Adrenal gland (tissue), 12 donors: ENCODE data around the gene ITPRIPL1. TPM values are rescaled to one million over a fixed set of nuclear protein-coding genes. Genes with fewer than 3 reads are reported as not detected.
A peak's percentile ranks its signal among the peaks of the same experiment; 100 is the strongest.

ENCODE experiments used
- DNase-seq, 7 donors: peaks; one replicate each; pipeline ENCODE4 v3.0.0-alpha.2; 2019 to 2020
- H3K27ac ChIP-seq, 5 donors: fragments of 200-600 bp; sonication (generic) in 4 of 5; 1 replicate in 3 of 5; 2 replicates in 2 of 5; pipeline versions ENCODE4 v1.5.1 to v1.8.0; 2016 to 2020; ENCODE audit warnings: mild to moderate bottlenecking in 1 of 5
- H3K27me3 ChIP-seq: fragments of 200-600 bp; 2 replicates; pipeline ENCODE4 v1.8.0; 2021
- H3K36me3 ChIP-seq, 2 donors: fragments of 200-600 bp; replicated peaks in 1 of 2; 1 replicate in 1 of 2; 2 replicates in 1 of 2; pipeline versions ENCODE4 v1.5.1 to v1.8.0; 2018 to 2022
- H3K4me1 ChIP-seq, 2 donors: fragments of 200-600 bp; replicated peaks in 1 of 2; 1 replicate in 1 of 2; 2 replicates in 1 of 2; pipeline versions ENCODE4 v1.5.1 to v1.8.0; 2018 to 2021
- H3K4me3 ChIP-seq, 4 donors: fragments of 200-600 bp; sonication (generic) in 3 of 4; one replicate each; pipeline ENCODE4 v1.5.1; 2016 to 2018
- H3K9me3 ChIP-seq, 3 donors: fragments of 200-600 bp; sonication (generic) in 1 of 3; replicated peaks in 1 of 3; 1 replicate in 2 of 3; 2 replicates in 1 of 3; pipeline versions ENCODE4 v1.5.1 to v1.8.0; 2016 to 2021
- POLR2A ChIP-seq, 2 donors: fragments of 450-650 bp; IDR thresholded peaks; one replicate each; pipeline ENCODE4 v1.6.1; 2017; ENCODE audit warnings: antibody characterized with exemption in 2 of 2, mild to moderate bottlenecking in 2 of 2, moderate library complexity in 1 of 2
- WGBS, 4 donors: extraction: QIAGEN DNeasy Blood & Tissue Kit in 2 of 4; methylation state at CpG; one replicate each; pipeline versions ENCODE4 v1.1.5 to v1.1.7; 2013 to 2017; 5-methylcytosine and 5-hydroxymethylcytosine counted together
- intact Hi-C, 2 donors: fragments of 100-400 bp; cut with DNase I; formaldehyde crosslinking; loops; one replicate each; pipeline versions ENCODE4 v1.14.1 to v1.15.0; 2022 to 2023
- polyA plus RNA-seq, 3 donors: library from polyadenylated mRNA; stranded (reverse); fragments of 200-250 nt in 2 of 3; fragments of 350-450 nt in 1 of 3; fragmentation: Illumina TruSeq in 1 of 3; extraction: RNeasy Lipid Tissue Mini Kit (QIAGEN cat#74804) in 1 of 3; gene quantifications; one replicate each; pipeline ENCODE4 v1.2.3, GENCODE V29; 2013 to 2014
- total RNA-seq, 9 donors: library from RNA; depleted of rRNA in 4 of 9; stranded (reverse); fragments of >200 nt in 4 of 9; fragments of 120-200 nt in 1 of 9; fragmentation: NEBNext Ultra II Directional in 1 of 9; extraction: Animal tissue kit (Norgen Biotek cat#: 25700) in 1 of 9; gene quantifications; one replicate each; pipeline versions ENCODE4 v1.1.0 to v1.2.4, GENCODE V29; 2013 to 2023
- TF ChIP-seq, protein P1 (sequence below), 6 experiments: fragments of 450-650 bp in 4 of 6; fragments of 200-600 bp in 2 of 6; sonication (generic) in 1 of 6; IDR thresholded peaks; 1 replicate in 5 of 6; 2 replicates in 1 of 6; pipeline versions ENCODE4 v1.5.1 to v1.8.0; 2016 to 2021; ENCODE audit warnings: antibody characterized with exemption in 6 of 6, mild to moderate bottlenecking in 2 of 6, moderate library complexity in 1 of 6
- donor health status: healthy with polysubstance abuse.
- donor health status: Bipolar disorder and iron deficiency.
- donor health status: DM: yes; HTN: yes; CAD: no.
- donor health status: DM: no; HTN: no; CAD: no.
- donor health status: DM: no; HTN: no; CAD: no.
- donor health status: DM: yes; HTN: yes; CAD: no.

ITPRIPL1 gene
- total and polyA plus RNA-seq, 12 donors: 0.32 to 3.8 (median 0.81) TPM; not detected in 1

DNA sequence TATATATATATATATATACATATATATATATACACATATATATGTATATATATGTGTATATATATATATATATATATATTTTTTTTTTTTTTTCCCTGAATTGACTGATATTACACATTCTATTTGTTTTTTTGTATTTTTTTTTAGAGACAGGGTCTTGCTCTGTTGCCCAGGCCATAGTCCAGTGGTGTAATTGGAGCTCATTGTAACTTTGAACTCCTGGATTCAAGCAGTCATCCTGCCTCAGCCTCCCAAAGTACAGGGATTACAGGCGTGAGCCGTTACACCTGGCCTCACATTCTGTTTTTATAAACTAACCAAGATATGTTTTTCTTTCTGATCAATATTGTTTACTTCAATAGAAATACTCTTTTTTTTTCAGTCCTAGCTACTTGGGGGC, 36.6 kb downstream of the ITPRIPL1 start:
- TF ChIP-seq, protein P1, sequence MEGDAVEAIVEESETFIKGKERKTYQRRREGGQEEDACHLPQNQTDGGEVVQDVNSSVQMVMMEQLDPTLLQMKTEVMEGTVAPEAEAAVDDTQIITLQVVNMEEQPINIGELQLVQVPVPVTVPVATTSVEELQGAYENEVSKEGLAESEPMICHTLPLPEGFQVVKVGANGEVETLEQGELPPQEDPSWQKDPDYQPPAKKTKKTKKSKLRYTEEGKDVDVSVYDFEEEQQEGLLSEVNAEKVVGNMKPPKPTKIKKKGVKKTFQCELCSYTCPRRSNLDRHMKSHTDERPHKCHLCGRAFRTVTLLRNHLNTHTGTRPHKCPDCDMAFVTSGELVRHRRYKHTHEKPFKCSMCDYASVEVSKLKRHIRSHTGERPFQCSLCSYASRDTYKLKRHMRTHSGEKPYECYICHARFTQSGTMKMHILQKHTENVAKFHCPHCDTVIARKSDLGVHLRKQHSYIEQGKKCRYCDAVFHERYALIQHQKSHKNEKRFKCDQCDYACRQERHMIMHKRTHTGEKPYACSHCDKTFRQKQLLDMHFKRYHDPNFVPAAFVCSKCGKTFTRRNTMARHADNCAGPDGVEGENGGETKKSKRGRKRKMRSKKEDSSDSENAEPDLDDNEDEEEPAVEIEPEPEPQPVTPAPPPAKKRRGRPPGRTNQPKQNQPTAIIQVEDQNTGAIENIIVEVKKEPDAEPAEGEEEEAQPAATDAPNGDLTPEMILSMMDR (IDR thresholded peaks at IDR 0.05): no peak
- TF ChIP-seq POLR2A (IDR thresholded peaks at IDR 0.05): no peak
- no peaks in the 10 kb centered on the region for H3K36me3 ChIP-seq
- no peaks in the 10 kb centered on the region for H3K9me3 ChIP-seq
- no peaks in the 10 kb centered on the region for H3K27me3 ChIP-seq
- no peak overlapping the region for H3K4me3 ChIP-seq
- no peaks in the 10 kb centered on the region for H3K4me1 ChIP-seq
- intact Hi-C loops: no loop called here
- no peak for DNase-seq
- H3K27ac ChIP-seq: no peak overlapping the region
- 95 to 100% (median 97%) methylated on average over 2 of the region's 2 CpGs for WGBS, 4 donors

DNA sequence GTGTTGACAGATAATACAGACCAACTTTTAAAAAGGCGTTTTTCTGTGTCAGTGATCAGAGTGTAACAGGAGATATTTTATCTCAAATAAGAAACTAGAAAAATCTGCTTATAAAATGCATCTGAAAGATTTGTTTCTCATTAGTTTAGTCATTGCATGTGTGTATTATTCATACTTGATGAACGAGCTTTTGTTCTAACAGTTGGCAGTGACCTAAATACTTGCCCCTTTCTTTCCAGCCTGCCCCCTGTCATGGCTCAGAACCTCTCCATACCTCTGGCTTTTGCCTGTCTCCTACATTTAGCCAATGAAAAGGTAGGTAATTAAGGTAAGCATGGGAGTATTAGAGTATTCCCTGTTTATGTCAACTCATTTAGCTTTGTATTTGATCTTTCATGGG, 44.1 kb downstream of the ITPRIPL1 start:
- intact Hi-C loops: no loop called here
- 67 to 74% (median 71%) methylated on average over 2 of the region's 2 CpGs for WGBS, 4 donors

DNA sequence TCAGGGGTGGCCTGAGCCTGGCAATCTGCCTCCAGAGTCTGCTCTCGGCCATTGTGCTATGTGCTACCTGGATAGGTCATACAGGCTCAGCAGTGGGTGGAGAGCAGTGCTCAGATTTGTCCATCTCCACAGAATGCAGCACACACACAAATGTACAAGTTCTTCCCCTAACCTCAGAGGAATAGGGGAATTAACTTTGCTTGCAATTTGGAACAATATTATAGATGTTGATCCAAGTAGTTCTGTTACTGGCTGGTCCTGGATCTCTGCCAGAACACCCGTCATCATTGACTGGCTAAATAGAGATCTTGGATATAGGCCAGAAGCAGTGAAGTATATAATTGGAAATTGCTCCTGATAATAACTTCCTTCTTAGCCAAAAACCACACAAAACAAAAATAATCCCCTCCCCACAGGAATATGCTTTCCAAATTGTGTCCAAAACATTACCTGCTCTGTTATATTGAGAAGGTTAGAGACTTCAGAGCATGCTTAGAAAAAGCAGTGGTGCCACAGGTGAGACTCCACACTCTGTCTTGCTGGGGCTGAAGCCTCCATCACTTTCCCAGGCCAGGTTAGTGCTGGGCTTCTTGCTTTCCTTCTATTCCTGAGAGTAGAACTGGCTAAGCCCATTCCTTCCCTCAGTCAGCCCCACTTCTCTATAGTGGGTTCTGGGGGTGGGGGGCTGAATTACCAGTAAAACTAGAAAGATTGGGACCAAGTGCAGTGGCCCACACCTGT, 49.3 kb downstream of the ITPRIPL1 start:
- DNase-seq: peak in 6 of 7 donors; percentile 39 to 66 (median 57)
- Histone ChIP-seq H3K27me3 (no peaks in the 10 kb centered on the region), H3K27ac (no peak overlapping the region), H3K36me3 (no peaks in the 10 kb centered on the region), H3K4me1 (peaks cover 0 to 13% of the 10 kb centered on the region in 2 donors), H3K9me3 (no peaks in the 10 kb centered on the region), H3K4me3 (no peak overlapping the region)
- 0 to 34% (median 28%) methylated on average over 1 to 2 of the region's 2 CpGs for WGBS, 4 donors
- TF ChIP-seq, protein P1 (IDR thresholded peaks at IDR 0.05): no peak
- no peak for TF ChIP-seq POLR2A (IDR thresholded peaks at IDR 0.05)
- intact Hi-C loops: no loop called here

More for the DNA sequence above, 44.1 kb downstream of the ITPRIPL1 start:
- no peak overlapping the region for H3K4me3 ChIP-seq
- no peak for DNase-seq
- H3K36me3 ChIP-seq: no peaks in the 10 kb centered on the region
- TF ChIP-seq, protein P1 (IDR thresholded peaks at IDR 0.05): no peak
- TF ChIP-seq POLR2A (IDR thresholded peaks at IDR 0.05): no peak
- H3K4me1 ChIP-seq: peaks cover 0 to 8% of the 10 kb centered on the region in 2 donors
- no peak overlapping the region for H3K27ac ChIP-seq
- no peaks in the 10 kb centered on the region for H3K9me3 ChIP-seq
- H3K27me3 ChIP-seq: no peaks in the 10 kb centered on the region

Other genes starting within 250 kb of the ITPRIPL1 start
- 10 to 100 TPM in 1 of 9 donors, 1 to 10 TPM in 7, under 1 TPM in 1; 0.95 to 12.9 (median 3.6) TPM for gene ADRA2B, start 208.7 kb upstream of the ITPRIPL1 start, total RNA-seq
- 1 to 10 TPM; 1.2 to 5.5 (median 2.0) TPM for gene ADRA2B, start 208.7 kb upstream of the ITPRIPL1 start, polyA plus RNA-seq
- not detected for gene ASTL, start 186.8 kb upstream of the ITPRIPL1 start, total RNA-seq
- not detected for gene ASTL, start 186.8 kb upstream of the ITPRIPL1 start, polyA plus RNA-seq
- gene DUSP2, start 179.9 kb upstream of the ITPRIPL1 start, total RNA-seq: 1 to 10 TPM in 7 of 9 donors, under 1 TPM in 2; 0.72 to 4.7 (median 2.0) TPM
- gene DUSP2, start 179.9 kb upstream of the ITPRIPL1 start, polyA plus RNA-seq: 1 to 10 TPM in 2 of 3 donors, under 1 TPM in 1; 0.48 to 2.4 (median 1.9) TPM
- 100 to 1,000 TPM; 135 to 209 (median 166) TPM for gene STARD7, start 116.5 kb upstream of the ITPRIPL1 start, total RNA-seq
- 100 to 1,000 TPM in 1 of 3 donors, 10 to 100 TPM in 2; 37.8 to 129 (median 45.9) TPM for gene STARD7, start 116.5 kb upstream of the ITPRIPL1 start, polyA plus RNA-seq
- 10 to 100 TPM; 24.3 to 89.2 (median 66.7) TPM for gene TMEM127, start 59.3 kb upstream of the ITPRIPL1 start, total RNA-seq
- 10 to 100 TPM; 14.9 to 48.2 (median 14.9) TPM for gene TMEM127, start 59.3 kb upstream of the ITPRIPL1 start, polyA plus RNA-seq
- 100 to 1,000 TPM in 7 of 9 donors, 10 to 100 TPM in 2; 92.5 to 237 (median 135) TPM for gene CIAO1, start 59.1 kb upstream of the ITPRIPL1 start, total RNA-seq
- gene CIAO1, start 59.1 kb upstream of the ITPRIPL1 start, polyA plus RNA-seq: 100 to 1,000 TPM in 1 of 3 donors, 10 to 100 TPM in 2; 52.5 to 137 (median 59.5) TPM
- gene SNRNP200, start 19.8 kb upstream of the ITPRIPL1 start, total RNA-seq: 100 to 1,000 TPM in 2 of 9 donors, 10 to 100 TPM in 7; 50.4 to 114 (median 95.4) TPM
- gene SNRNP200, start 19.8 kb upstream of the ITPRIPL1 start, polyA plus RNA-seq: 100 to 1,000 TPM in 2 of 3 donors, 10 to 100 TPM in 1; 80.9 to 117 (median 103) TPM
- 1 to 10 TPM in 7 of 9 donors, under 1 TPM in 2; 0.60 to 8.4 (median 1.4) TPM for gene NCAPH, start 10.4 kb downstream of the ITPRIPL1 start, total RNA-seq
- gene NCAPH, start 10.4 kb downstream of the ITPRIPL1 start, polyA plus RNA-seq: 1 to 10 TPM in 1 of 3 donors, under 1 TPM in 2; 0.40 to 1.5 (median 0.51) TPM
- gene NEURL3, start 180.0 kb downstream of the ITPRIPL1 start, total RNA-seq: under 1 TPM in 2 of 9 donors, not detected in 7; 0.11 to 0.41 TPM
- under 1 TPM in 2 of 3 donors, not detected in 1; 0.03 to 0.24 TPM for gene NEURL3, start 180.0 kb downstream of the ITPRIPL1 start, polyA plus RNA-seq
- 10 to 100 TPM in 6 of 9 donors, 1 to 10 TPM in 2, under 1 TPM in 1; 0.94 to 25.4 (median 13.7) TPM for gene ARID5A, start 211.4 kb downstream of the ITPRIPL1 start, total RNA-seq
- 10 to 100 TPM in 2 of 3 donors, 1 to 10 TPM in 1; 1.3 to 39.6 (median 26.1) TPM for gene ARID5A, start 211.4 kb downstream of the ITPRIPL1 start, polyA plus RNA-seq